Lung (tissue), 12 donors: ENCODE measurements around the gene TMEM158. TPM values are rescaled to one million over a fixed set of nuclear protein-coding genes. Genes with fewer than 3 reads are reported as not detected.

Experiments used
- ATAC-seq: fragments of 200-7000 bp; cut with Tn5 transposase; one replicate; pipeline ENCODE4 v1.9.1; 2020; ENCODE audit warnings: moderate number of reproducible peaks; ENCODE audit not compliant: insufficient read depth, low FRiP score
- DNase-seq, 3 donors: peaks; one replicate each; pipeline ENCODE4 v3.0.0-alpha.2; 2013 to 2017
- H3K27ac ChIP-seq, 2 donors: one replicate each; pipeline ENCODE4 v1.5.1; 2013; ENCODE audit warnings: mild to moderate bottlenecking in 2 of 2, moderate library complexity in 2 of 2, control low read depth in 1 of 2, inconsistent platforms in 1 of 2, low read depth in 1 of 2, low read length in 1 of 2
- H3K27me3 ChIP-seq, 3 donors: one replicate each; pipeline ENCODE4 v1.5.1; 2013; ENCODE audit warnings: low read length in 2 of 3; ENCODE audit not compliant: control insufficient read depth in 3 of 3, insufficient read depth in 3 of 3
- H3K36me3 ChIP-seq, 4 donors: one replicate each; pipeline ENCODE4 v1.5.1; 2013; ENCODE audit warnings: low read length in 4 of 4, mild to moderate bottlenecking in 1 of 4, moderate library complexity in 1 of 4; ENCODE audit not compliant: control insufficient read depth in 4 of 4, insufficient read depth in 4 of 4
- H3K4me1 ChIP-seq, 5 donors: one replicate each; pipeline ENCODE4 v1.5.1; 2013; ENCODE audit warnings: low read length in 5 of 5, mild to moderate bottlenecking in 2 of 5, moderate library complexity in 1 of 5; ENCODE audit not compliant: control insufficient read depth in 5 of 5, insufficient read depth in 5 of 5
- H3K4me3 ChIP-seq: one replicate; pipeline ENCODE4 v1.5.1; 2013; ENCODE audit warnings: mild to moderate bottlenecking, control low read depth, moderate library complexity
- H3K9ac ChIP-seq, 2 donors: one replicate each; pipeline ENCODE4 v1.5.1; 2013; ENCODE audit warnings: low read length in 2 of 2, control low read depth in 1 of 2; ENCODE audit not compliant: insufficient read depth in 1 of 2
- H3K9me3 ChIP-seq, 4 donors: one replicate each; pipeline ENCODE4 v1.5.1; 2013; ENCODE audit warnings: low read length in 3 of 4, mild to moderate bottlenecking in 1 of 4, moderate library complexity in 1 of 4; ENCODE audit not compliant: control insufficient read depth in 4 of 4, insufficient read depth in 3 of 4
- WGBS, 2 donors: extraction: QIAGEN DNeasy Blood & Tissue Kit; methylation state at CpG; one replicate each; pipeline ENCODE4 v1.1.7; 2013; 5-methylcytosine and 5-hydroxymethylcytosine counted together
- polyA plus RNA-seq, 2 donors: library from polyadenylated mRNA; stranded (reverse); fragments of 200-250 nt; gene quantifications; one replicate each; pipeline ENCODE4 v1.2.1, GENCODE V29; 2013
- total RNA-seq, 2 donors: library from RNA; depleted of rRNA in 1 of 2; stranded (reverse); fragments of >200 nt in 1 of 2; gene quantifications; one replicate each; pipeline ENCODE4 v1.2.1, GENCODE V29; 2014 to 2021
- TF ChIP-seq, protein P1 (sequence below): IDR thresholded peaks from 2 replicates; pipeline ENCODE4 v1.5.1; 2012; ENCODE audit warnings: mild to moderate bottlenecking; ENCODE audit errors: control extremely low read depth, extremely low read depth
- donor health status: control.
- donor health status: control.
- donor health status: Bipolar disorder and iron deficiency.
- donor health status: healthy.
- donor health status: DM: yes; HTN: yes; CAD: no.

Gene TMEM158
- total and polyA plus RNA-seq, 4 donors, result 1.1 to 3.4 (median 1.4) TPM

DNA sequence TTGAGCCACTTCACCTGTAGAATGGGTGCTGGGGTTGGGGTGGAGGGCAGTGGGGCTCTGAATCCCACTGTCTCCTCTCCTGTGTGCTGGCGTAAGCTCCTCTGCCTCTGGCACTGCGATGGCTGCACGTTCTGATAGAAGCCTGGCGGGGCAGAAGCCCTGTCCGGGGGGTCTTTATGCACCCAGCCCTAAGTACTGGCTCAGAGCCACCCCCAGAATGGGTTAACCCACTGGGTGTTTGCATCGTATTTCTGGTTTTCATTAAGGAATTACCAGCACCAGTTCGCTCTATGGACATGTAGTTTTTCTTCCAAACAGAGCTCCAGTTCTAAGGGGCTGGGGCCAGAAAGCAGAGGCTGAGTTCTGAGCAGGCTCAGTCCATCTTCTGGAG is 42.2 kb downstream of the TMEM158 start:
- WGBS, 2 donors, result 83 to 92% methylated on average over 7 of the region's 7 CpGs
- H3K4me1 ChIP-seq, result peaks cover 0 to 13% (median 4%) of the 10 kb centered on the region in 5 donors
- H3K4me3 ChIP-seq, result no peak overlapping the region
- H3K9ac ChIP-seq, result no peak overlapping the region
- no peak for ATAC-seq
- H3K9me3 ChIP-seq, result no peaks in the 10 kb centered on the region
- no peaks in the 10 kb centered on the region for H3K36me3 ChIP-seq
- TF ChIP-seq, protein P1, sequence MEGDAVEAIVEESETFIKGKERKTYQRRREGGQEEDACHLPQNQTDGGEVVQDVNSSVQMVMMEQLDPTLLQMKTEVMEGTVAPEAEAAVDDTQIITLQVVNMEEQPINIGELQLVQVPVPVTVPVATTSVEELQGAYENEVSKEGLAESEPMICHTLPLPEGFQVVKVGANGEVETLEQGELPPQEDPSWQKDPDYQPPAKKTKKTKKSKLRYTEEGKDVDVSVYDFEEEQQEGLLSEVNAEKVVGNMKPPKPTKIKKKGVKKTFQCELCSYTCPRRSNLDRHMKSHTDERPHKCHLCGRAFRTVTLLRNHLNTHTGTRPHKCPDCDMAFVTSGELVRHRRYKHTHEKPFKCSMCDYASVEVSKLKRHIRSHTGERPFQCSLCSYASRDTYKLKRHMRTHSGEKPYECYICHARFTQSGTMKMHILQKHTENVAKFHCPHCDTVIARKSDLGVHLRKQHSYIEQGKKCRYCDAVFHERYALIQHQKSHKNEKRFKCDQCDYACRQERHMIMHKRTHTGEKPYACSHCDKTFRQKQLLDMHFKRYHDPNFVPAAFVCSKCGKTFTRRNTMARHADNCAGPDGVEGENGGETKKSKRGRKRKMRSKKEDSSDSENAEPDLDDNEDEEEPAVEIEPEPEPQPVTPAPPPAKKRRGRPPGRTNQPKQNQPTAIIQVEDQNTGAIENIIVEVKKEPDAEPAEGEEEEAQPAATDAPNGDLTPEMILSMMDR, result no peak
- H3K27ac ChIP-seq, result no peak overlapping the region
- no peaks in the 10 kb centered on the region for H3K27me3 ChIP-seq
- DNase-seq, result no peak

DNA sequence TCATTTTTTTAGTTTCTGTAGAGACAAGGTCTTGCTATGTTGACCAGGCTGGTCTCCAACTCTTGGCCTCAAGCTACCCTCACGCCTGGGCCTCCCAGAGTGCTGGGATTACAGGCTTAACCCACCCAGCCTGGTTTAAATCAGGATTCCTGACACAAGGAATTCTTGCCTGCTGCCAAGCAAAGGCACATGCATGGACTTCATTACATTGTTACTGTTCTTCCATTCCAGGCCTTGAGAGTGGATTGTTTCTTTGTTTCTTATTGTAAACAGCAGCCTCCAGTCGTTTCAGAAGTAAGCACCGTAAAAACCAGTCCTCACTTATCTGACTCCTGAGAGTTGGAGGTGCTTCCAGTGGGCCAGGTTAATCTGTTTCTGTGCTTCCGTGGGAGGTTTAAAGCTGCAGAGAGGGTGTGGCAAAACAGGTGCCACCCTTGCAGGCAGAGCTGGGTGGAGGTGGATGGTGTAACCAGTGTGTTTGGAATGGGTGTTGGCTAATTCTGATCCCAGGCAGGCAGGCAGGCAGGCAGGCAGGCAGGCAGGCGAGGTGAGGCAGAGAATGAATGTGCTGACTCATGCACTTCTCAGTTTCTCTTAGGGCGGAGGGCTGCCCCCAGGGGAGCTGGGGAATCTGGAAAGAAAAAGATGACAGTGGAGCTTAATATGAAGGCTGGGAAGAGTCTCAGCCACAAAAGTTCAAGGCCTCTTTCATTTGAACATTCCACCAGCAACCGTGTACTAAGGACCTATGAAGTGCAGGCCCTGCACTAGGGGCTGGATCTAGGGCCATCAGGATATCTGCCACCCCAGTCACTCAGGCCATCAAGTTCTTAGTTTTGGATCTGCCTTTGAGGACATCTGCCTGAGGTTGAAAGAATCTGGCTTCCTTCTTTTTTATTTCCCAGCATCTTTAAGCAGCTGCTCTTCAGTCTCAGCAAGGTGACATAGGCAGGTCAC is 42.9 kb downstream of the TMEM158 start:
- peak in 2 of 3 donors; percentile 32 to 36 for DNase-seq
- peaks cover 0 to 6% (median 4%) of the 10 kb centered on the region in 5 donors for H3K4me1 ChIP-seq
- no peaks in the 10 kb centered on the region for H3K9me3 ChIP-seq
- peak; percentile 89 for ATAC-seq
- peak overlapping the region in 1 of 2 donors; percentile 58 for H3K27ac ChIP-seq
- TF ChIP-seq, protein P1, result no peak
- no peaks in the 10 kb centered on the region for H3K27me3 ChIP-seq
- no peak overlapping the region for H3K4me3 ChIP-seq
- WGBS, 2 donors, result 48 to 57% methylated on average over 7 of the region's 7 CpGs
- no peak overlapping the region for H3K9ac ChIP-seq
- H3K36me3 ChIP-seq, result no peaks in the 10 kb centered on the region

DNA sequence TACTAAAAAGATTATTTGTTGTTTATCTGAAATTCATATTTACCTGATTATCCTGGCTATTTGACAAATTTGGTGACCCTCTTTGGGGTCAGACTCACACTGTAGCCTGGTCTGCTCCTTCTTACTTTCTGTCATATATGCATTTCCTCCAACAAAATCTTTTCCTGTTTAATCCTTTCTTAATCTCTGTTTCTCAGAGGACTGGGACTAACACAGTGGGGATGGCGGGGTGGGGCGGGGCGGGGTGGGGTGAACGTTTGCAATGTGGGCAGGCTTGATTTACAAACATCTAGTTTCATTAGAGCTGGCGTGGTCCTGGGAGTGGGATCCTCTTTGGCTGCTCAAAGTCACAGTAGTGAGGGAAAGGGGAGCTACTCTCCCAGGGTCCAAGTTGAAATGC is 44.6 kb downstream of the TMEM158 start:
- TF ChIP-seq, protein P1, result no peak

More for the DNA sequence above, 44.6 kb downstream of the TMEM158 start:
- no peaks in the 10 kb centered on the region for H3K9me3 ChIP-seq
- H3K27ac ChIP-seq, result no peak overlapping the region
- no peak for ATAC-seq
- H3K4me1 ChIP-seq, result peaks cover 0 to 5% (median 4%) of the 10 kb centered on the region in 5 donors
- no peaks in the 10 kb centered on the region for H3K36me3 ChIP-seq
- H3K9ac ChIP-seq, result no peak overlapping the region
- 66 to 75% methylated on average over 5 of the region's 5 CpGs for WGBS, 2 donors
- DNase-seq, result no peak
- no peaks in the 10 kb centered on the region for H3K27me3 ChIP-seq
- no peak overlapping the region for H3K4me3 ChIP-seq
